Vagina (tissue), 2 donors: ENCODE data around the gene FRMD4A.

Experiments
- POLR2A ChIP-seq, 2 donors: fragments of 450-650 bp; IDR thresholded peaks; one replicate each; pipeline ENCODE4 v1.6.1; 2017; ENCODE audit warnings: antibody characterized with exemption in 2 of 2, mild to moderate bottlenecking in 2 of 2, moderate library complexity in 2 of 2
- TF ChIP-seq, protein P1 (sequence below), 3 experiments: fragments of 450-650 bp in 2 of 3; fragments of 200-600 bp in 1 of 3; sonication (generic) in 1 of 3; IDR thresholded peaks; one replicate each; pipeline ENCODE4 v1.5.1; 2017 to 2019; ENCODE audit warnings: antibody characterized with exemption in 3 of 3, mild to moderate bottlenecking in 2 of 3, moderate library complexity in 2 of 3

DNA sequence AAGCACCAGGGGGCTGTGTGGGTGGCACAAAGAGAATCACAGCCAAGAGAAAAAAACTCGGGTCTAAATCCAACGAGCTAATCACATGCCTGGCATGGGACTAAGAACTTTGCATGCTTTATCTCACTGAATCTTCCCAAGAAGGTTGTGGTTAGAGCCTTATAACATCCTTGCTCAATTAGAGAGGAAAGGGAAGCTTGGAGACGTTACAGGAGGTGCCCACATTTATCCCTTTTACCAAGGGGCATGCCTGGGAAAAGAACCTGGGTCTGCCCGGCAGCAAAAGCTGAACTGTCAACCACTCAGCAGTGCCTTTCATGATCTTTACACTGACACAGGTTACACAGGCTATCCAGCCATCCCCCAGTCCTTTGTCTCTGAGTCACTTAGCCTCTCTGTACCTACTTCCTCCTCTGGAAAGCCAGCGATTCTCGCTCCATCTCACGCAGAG lies 553.8 kb downstream of the FRMD4A start:
- TF ChIP-seq, protein P1, sequence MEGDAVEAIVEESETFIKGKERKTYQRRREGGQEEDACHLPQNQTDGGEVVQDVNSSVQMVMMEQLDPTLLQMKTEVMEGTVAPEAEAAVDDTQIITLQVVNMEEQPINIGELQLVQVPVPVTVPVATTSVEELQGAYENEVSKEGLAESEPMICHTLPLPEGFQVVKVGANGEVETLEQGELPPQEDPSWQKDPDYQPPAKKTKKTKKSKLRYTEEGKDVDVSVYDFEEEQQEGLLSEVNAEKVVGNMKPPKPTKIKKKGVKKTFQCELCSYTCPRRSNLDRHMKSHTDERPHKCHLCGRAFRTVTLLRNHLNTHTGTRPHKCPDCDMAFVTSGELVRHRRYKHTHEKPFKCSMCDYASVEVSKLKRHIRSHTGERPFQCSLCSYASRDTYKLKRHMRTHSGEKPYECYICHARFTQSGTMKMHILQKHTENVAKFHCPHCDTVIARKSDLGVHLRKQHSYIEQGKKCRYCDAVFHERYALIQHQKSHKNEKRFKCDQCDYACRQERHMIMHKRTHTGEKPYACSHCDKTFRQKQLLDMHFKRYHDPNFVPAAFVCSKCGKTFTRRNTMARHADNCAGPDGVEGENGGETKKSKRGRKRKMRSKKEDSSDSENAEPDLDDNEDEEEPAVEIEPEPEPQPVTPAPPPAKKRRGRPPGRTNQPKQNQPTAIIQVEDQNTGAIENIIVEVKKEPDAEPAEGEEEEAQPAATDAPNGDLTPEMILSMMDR (IDR thresholded peaks at IDR 0.05) = no peak
- no peak for TF ChIP-seq POLR2A (IDR thresholded peaks at IDR 0.05)
